Measurements from ENCODE around the gene UGT1A3.

UGT1A3 gene

DNA sequence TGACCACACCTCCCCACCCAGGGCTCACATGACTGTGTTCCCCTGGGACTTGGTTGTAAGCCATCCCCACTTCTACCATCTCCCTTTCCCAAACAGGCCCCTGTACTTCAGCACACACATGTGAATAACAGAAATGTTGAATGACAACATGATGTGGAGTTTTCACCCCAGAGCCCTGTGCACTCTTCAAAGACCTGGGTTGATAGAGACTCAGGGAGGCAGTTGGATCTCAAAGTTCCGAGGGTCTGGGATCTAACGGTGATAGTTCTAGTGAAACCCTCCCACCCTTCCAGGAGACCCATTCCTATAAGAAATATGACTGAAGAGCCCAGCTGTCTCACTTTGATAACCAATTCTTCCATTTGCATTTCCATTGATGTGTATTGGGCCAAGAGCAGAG lies 49.2 kb downstream of the UGT1A3 start, which contains the start of gene MROH2A:
MROH2A (plus strand) TSS at position 301 of the 400 bp plus-strand sequence. CDS start 1,029 bp downstream, outside the sequence.
- H2AFZ ChIP-seq (ENCODE audit: low read depth): no peak within 1 kb of the TSS
- H3K4me2 ChIP-seq: no peak within 1 kb of the TSS
- no peaks in the 10 kb centered on the region for H3K27me3 ChIP-seq (ENCODE audit: insufficient read depth, low read depth)
- no peaks in the 10 kb centered on the region for H3K4me1 ChIP-seq (ENCODE audit: low read depth, poor library complexity, severe bottlenecking)
- no peaks in the 10 kb centered on the region for H3K36me3 ChIP-seq (ENCODE audit: insufficient read depth)
- no peaks in the 10 kb centered on the region for H3K79me2 ChIP-seq (ENCODE audit: insufficient read depth, low read depth)
- H3K9ac ChIP-seq: no peak within 1 kb of the TSS
- H3K27ac ChIP-seq: no peak within 1 kb of the TSS
- no peaks in the 10 kb centered on the region for H4K20me1 ChIP-seq (ENCODE audit: insufficient read depth)
- TF ChIP-seq, protein P1, sequence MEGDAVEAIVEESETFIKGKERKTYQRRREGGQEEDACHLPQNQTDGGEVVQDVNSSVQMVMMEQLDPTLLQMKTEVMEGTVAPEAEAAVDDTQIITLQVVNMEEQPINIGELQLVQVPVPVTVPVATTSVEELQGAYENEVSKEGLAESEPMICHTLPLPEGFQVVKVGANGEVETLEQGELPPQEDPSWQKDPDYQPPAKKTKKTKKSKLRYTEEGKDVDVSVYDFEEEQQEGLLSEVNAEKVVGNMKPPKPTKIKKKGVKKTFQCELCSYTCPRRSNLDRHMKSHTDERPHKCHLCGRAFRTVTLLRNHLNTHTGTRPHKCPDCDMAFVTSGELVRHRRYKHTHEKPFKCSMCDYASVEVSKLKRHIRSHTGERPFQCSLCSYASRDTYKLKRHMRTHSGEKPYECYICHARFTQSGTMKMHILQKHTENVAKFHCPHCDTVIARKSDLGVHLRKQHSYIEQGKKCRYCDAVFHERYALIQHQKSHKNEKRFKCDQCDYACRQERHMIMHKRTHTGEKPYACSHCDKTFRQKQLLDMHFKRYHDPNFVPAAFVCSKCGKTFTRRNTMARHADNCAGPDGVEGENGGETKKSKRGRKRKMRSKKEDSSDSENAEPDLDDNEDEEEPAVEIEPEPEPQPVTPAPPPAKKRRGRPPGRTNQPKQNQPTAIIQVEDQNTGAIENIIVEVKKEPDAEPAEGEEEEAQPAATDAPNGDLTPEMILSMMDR (conservative IDR thresholded peaks at IDR 0.05; ENCODE audit: low read depth, low read length): no peak
- no peak within 1 kb of the TSS for H3K4me3 ChIP-seq (IDR thresholded peaks at IDR 0.05; ENCODE audit: insufficient read depth, low read depth, low read length)

DNA sequence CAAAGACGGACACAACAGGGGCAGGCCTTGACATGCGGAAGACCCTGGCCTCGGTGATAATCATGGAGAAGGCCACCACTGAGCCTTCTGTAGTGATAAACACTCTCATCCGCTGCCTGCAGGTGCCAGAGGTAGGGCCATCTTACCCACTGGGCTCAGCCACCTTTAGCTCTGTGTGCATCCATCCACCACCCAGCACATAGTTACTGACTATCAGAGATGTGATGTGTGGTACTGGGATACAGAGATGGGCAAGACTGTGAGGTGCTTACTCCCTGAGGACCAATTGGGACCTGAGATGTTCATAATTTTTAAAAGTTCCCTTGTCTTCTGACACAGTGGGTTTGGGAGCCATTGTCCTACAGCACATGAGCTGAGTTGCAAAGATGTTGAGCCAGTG lies 50.9 kb downstream of the UGT1A3 start:
- Histone ChIP-seq H3K27me3 (ENCODE audit: insufficient read depth, low read depth) (no peaks in the 10 kb centered on the region), H3K79me2 (ENCODE audit: insufficient read depth, low read depth) (no peaks in the 10 kb centered on the region), H3K27ac (no peak overlapping the region), H3K4me3 (IDR thresholded peaks at IDR 0.05; ENCODE audit: insufficient read depth, low read depth, low read length) (no peak overlapping the region), H4K20me1 (ENCODE audit: insufficient read depth) (no peaks in the 10 kb centered on the region), H2AFZ (ENCODE audit: low read depth) (no peak overlapping the region), H3K36me3 (ENCODE audit: insufficient read depth) (no peaks in the 10 kb centered on the region), H3K4me2 (no peak overlapping the region), H3K4me1 (ENCODE audit: low read depth, poor library complexity, severe bottlenecking) (no peaks in the 10 kb centered on the region), H3K9ac (no peak overlapping the region)
- TF ChIP-seq, protein P1 (conservative IDR thresholded peaks at IDR 0.05; ENCODE audit: low read depth, low read length): no peak

DNA sequence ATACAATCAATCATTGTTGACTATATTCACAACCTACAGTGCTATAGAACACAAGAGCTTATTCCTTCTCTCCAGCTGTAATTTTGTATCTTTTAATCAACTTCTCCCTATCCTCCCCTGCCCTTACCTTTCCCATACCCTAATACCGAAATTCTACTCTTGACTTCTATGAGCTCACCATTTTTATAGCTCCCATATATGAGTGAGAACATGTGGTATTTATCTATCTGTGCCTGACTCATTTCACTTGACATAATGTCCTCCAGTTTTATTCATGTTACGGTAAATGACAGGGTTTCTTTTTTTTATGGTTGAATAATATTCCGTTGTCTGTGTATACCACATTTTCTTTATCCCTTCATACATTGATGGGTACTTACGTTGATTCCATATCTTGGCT lies 51.9 kb downstream of the UGT1A3 start:
- H3K27me3 ChIP-seq (ENCODE audit: insufficient read depth, low read depth): no peaks in the 10 kb centered on the region
- no peak overlapping the region for H2AFZ ChIP-seq (ENCODE audit: low read depth)
- no peaks in the 10 kb centered on the region for H3K36me3 ChIP-seq (ENCODE audit: insufficient read depth)
- no peak overlapping the region for H3K4me3 ChIP-seq (IDR thresholded peaks at IDR 0.05; ENCODE audit: insufficient read depth, low read depth, low read length)
- H3K27ac ChIP-seq: no peak overlapping the region
- H3K4me1 ChIP-seq (ENCODE audit: low read depth, poor library complexity, severe bottlenecking): no peaks in the 10 kb centered on the region
- TF ChIP-seq, protein P1 (conservative IDR thresholded peaks at IDR 0.05; ENCODE audit: low read depth, low read length): no peak
- H4K20me1 ChIP-seq (ENCODE audit: insufficient read depth): no peaks in the 10 kb centered on the region
- no peaks in the 10 kb centered on the region for H3K79me2 ChIP-seq (ENCODE audit: insufficient read depth, low read depth)
- no peak overlapping the region for H3K9ac ChIP-seq
- no peak overlapping the region for H3K4me2 ChIP-seq

DNA sequence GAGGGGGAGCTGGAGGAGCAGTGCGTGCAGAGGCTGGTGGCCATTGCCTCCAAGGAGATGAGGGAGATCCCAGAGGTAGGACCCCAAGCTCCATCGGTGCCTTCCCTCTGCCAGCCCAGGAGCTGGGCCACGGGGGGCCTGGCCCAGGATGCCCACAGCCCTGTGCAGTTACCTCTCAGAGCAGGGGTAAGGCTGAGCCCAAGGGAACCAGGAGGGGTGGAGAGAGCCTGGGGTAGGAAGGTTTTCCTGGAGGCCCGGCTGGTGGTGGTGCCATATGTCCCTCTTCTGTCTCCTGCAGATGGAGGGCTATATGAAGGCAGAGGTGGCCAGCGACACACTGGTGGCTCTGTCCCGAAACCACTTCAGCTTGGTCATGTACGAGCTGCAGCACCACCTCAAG lies 60.7 kb downstream of the UGT1A3 start:
- Histone ChIP-seq H3K36me3 (ENCODE audit: insufficient read depth) (no peaks in the 10 kb centered on the region), H3K79me2 (ENCODE audit: insufficient read depth, low read depth) (no peaks in the 10 kb centered on the region), H4K20me1 (ENCODE audit: insufficient read depth) (no peaks in the 10 kb centered on the region), H3K27ac (no peak overlapping the region), H3K27me3 (ENCODE audit: insufficient read depth, low read depth) (no peaks in the 10 kb centered on the region), H3K4me3 (IDR thresholded peaks at IDR 0.05; ENCODE audit: insufficient read depth, low read depth, low read length) (no peak overlapping the region), H3K9ac (no peak overlapping the region), H3K4me1 (ENCODE audit: low read depth, poor library complexity, severe bottlenecking) (no peaks in the 10 kb centered on the region), H2AFZ (ENCODE audit: low read depth) (no peak overlapping the region), H3K4me2 (no peak overlapping the region)
- TF ChIP-seq, protein P1 (conservative IDR thresholded peaks at IDR 0.05; ENCODE audit: low read depth, low read length): no peak

Measured in KMS-11 (cell line).